Measurements from ENCODE around the gene CKMT1B. TPM values are rescaled to one million over a fixed set of nuclear protein-coding genes. Genes with fewer than 3 reads are reported as not detected.
"Not testable (repeated sequence)": the region's sequence is repeated elsewhere in the genome, so short reads cannot be mapped to it uniquely, and the experiment has no call there.

CKMT1B gene
- total and polyA plus RNA-seq, 8 donors, result 0.10 to 11.3 (median 0.51) TPM; not detected in 1

DNA sequence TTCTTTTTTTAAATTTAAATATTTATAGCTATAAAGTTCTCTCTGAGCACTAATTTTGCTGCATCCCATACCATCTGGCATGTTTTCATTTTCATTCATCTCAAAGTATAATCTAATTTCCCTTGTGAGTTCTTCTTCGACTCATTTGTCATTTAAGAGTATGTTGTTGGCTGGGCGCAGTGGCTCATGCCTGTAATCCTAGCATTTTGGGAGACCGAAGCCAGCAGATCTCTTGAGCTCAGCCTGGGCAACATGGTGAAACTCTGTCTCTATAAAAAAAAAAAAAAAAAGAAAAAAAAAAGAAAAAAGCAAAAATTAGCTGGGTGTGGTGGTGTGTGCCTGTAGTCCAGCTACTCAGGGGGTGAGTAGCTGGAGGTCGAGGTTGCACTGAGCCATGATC lies 41.6 kb upstream of the CKMT1B start:
- Histone ChIP-seq H3K27ac (no peak overlapping the region), H3K27me3 (no peaks in the 10 kb centered on the region), H3K9me3 (peaks cover 0 to 6% of the 10 kb centered on the region in 2 donors), H3K36me3 (peaks cover 0 to 23% of the 10 kb centered on the region in 2 donors), H3K4me1 (no peaks in the 10 kb centered on the region), H3K4me3 (no peak overlapping the region)
- ATAC-seq (no peak), DNase-seq (no peak)
- TF ChIP-seq, protein P1, sequence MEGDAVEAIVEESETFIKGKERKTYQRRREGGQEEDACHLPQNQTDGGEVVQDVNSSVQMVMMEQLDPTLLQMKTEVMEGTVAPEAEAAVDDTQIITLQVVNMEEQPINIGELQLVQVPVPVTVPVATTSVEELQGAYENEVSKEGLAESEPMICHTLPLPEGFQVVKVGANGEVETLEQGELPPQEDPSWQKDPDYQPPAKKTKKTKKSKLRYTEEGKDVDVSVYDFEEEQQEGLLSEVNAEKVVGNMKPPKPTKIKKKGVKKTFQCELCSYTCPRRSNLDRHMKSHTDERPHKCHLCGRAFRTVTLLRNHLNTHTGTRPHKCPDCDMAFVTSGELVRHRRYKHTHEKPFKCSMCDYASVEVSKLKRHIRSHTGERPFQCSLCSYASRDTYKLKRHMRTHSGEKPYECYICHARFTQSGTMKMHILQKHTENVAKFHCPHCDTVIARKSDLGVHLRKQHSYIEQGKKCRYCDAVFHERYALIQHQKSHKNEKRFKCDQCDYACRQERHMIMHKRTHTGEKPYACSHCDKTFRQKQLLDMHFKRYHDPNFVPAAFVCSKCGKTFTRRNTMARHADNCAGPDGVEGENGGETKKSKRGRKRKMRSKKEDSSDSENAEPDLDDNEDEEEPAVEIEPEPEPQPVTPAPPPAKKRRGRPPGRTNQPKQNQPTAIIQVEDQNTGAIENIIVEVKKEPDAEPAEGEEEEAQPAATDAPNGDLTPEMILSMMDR (IDR thresholded peaks at IDR 0.05), result no peak
- intact Hi-C loops (cut with DNase I), result no loop called here

DNA sequence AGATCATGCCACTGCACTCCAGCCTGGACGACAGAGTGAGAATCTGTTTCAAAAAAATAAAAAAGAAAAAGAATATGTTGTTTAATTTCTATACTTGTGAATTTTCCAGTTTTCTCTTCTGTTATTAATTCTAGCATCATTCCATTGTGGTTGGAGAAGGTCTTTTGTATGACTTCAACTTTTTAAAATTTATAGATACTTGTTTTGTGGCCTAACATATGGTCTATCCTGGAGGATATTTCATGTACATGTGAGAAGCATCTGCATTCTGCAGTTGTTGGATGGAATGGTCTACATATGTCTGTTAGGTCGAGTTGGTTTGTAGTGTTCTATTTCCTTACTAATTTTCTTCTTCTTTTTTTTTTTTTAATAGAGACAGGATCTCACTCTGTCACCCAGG lies 40.8 kb upstream of the CKMT1B start:
- no peaks in the 10 kb centered on the region for H3K27me3 ChIP-seq
- no peaks in the 10 kb centered on the region for H3K4me1 ChIP-seq
- ATAC-seq (no peak), DNase-seq (no peak)
- intact Hi-C loops (cut with DNase I), result no loop called here
- TF ChIP-seq, protein P1 (IDR thresholded peaks at IDR 0.05), result no peak
- H3K9me3 ChIP-seq, result peaks cover 0 to under 1% of the 10 kb centered on the region in 2 donors
- H3K27ac ChIP-seq, result no peak overlapping the region
- H3K4me3 ChIP-seq, result no peak overlapping the region
- peaks cover 0 to 24% of the 10 kb centered on the region in 2 donors for H3K36me3 ChIP-seq

DNA sequence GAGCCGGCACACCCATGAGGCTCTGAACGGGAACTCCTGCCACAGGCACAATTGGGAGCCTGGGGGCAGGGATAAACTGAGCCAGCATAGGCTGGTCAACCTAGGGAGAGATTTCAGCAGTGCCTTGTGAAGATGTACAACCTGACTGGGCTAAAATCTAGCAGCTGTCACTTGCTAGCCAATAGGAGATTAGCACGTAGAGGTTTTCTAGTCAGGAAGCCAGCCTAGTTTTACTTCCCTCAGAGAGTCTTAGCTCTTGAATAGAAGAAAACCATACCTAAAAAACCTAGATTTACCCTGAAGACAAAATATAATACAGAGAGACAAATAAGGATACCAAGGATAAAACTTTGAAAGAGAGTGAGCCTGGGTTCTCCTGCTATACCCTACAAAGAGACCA lies 31.1 kb upstream of the CKMT1B start:
- H3K9me3 ChIP-seq, ATAC-seq, H3K4me1 ChIP-seq: not testable (repeated sequence)

DNA sequence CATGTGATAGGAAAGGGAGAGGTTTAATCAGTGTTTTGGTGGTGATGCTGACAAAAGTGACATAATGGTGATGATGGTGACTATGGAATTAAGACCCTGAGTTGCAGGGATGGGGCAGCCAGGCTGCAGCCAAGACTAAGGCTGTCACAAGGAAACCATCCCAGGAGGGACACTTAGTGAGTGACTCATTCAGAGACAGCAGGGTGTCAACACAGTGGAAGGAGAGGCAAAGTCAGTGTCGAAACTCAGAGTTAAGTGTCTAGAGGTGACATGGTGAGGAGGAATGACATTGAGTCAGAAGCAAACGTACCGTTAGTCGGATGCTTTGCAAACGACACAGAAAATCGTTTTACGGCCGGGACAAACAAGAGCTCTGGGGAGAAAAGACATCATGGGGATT lies 30.0 kb upstream of the CKMT1B start:
- H3K36me3 ChIP-seq; H3K27ac ChIP-seq; H3K4me3 ChIP-seq; H3K27me3 ChIP-seq; H3K9me3 ChIP-seq; DNase-seq; ATAC-seq; H3K4me1 ChIP-seq; intact Hi-C loops (cut with DNase I): not testable (repeated sequence)

More for the DNA sequence above, 31.1 kb upstream of the CKMT1B start:
- H3K36me3 ChIP-seq; H3K4me3 ChIP-seq; DNase-seq; H3K27ac ChIP-seq; intact Hi-C loops (cut with DNase I); H3K27me3 ChIP-seq: not testable (repeated sequence)

DNA sequence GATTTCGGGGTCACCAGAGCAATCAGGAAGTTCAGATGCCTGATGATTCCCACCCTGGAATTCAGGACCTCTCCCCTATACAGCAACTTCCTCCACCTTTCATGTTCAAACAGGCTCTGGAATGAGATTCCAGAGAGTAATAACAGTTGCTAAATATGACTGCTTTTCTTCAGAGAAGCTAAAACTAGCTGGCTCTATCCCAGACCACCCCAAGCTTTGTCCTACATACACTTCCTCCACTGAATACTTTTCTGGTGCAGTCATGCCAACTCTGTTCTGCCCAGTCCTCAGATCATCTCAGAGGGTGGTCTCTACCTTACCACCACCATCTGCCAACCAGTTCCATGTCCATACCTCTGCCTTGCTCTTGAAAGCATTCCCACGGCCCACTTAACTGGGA lies 27.2 kb upstream of the CKMT1B start:
- H3K27me3 ChIP-seq; H3K27ac ChIP-seq; H3K9me3 ChIP-seq; DNase-seq; H3K36me3 ChIP-seq; intact Hi-C loops (cut with DNase I); H3K4me1 ChIP-seq; H3K4me3 ChIP-seq; ATAC-seq: not testable (repeated sequence)

DNA sequence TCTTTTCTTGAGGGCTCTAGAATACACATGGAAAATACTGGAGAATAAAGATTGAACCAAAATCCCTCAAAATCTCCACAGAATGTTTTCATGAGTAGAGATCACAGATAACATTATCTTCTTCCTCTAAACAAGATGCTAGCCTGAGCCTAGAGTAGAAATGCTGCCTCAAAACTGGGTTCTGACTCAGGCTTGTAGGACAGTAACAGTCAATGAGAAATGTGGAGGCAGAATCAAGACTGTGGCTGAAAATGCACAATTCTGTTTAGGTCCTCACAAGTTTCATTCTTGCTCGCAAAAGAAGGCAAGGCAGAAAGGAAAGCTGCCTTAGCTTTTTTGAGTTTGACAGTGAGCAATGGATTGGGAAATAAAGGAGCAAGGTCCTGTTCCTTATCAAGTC lies 19.2 kb upstream of the CKMT1B start:
- H3K9me3 ChIP-seq; H3K27ac ChIP-seq; H3K27me3 ChIP-seq; intact Hi-C loops (cut with DNase I); ATAC-seq; H3K4me1 ChIP-seq; H3K36me3 ChIP-seq; H3K4me3 ChIP-seq; DNase-seq: not testable (repeated sequence)

DNA sequence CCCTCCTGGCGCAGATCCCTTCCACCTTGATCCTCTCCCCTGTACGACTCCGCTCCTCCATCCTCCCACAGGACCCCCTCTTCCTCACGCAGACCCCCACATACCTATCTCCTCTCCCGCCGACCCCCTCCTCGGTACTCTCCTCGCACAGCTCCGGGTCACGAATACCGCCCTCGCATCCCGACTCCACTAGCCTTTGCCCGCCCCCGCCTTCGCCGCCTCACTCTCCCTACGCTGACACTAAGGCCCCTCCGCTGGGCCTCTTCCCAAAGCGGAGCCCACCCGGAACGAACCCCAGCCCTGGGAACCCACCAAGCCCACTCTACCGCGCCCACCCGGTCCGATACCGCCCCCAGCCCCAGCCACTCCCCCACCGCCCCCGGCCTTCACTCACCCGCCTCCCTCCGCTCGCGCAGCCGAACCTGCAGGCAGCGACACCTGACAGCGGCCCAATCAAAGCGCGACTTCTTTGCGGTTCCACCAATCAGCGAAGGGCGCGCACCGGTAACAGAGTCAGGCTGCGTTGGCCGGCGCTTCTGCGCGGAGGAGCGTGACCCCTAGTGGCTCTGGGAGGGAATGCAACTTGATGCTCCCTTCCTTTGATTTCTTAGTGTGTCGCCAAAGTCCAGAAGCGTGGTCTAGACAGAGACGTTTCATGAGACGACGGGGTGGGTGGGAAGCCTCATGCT lies 3.9 kb upstream of the CKMT1B start, which contains the start of gene PPIP5K1:
PPIP5K1 (minus strand) TSS at position 431 of the 689 bp plus-strand sequence. CDS start 5,704 bp downstream, outside the sequence.
- H3K4me1 ChIP-seq; H3K9me3 ChIP-seq; intact Hi-C loops (cut with DNase I); DNase-seq; H3K27me3 ChIP-seq; H3K4me3 ChIP-seq; H3K36me3 ChIP-seq; H3K27ac ChIP-seq: not testable (repeated sequence)
- ATAC-seq, result peak; percentile 94

DNA sequence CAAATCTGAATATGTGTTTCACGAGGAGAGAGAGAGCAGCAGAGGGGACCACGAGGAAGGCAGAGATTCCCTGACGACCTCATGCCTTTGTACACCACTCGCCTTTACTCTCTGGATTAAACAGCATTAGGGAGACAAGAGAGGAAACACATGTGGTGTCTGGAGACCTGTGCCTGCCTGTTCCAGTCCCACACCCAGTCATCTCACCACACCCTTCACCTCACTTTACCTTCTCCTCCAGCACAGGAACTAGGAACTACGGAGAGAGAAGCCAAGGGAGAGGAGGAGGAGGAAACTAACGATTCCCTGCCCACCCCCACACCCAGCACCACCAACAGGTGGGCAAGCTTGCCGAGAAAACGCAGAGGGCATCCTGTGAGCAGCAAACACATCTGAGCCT lies 986 bp upstream of the CKMT1B start:
- peak; percentile 5 for ATAC-seq
- DNase-seq; H3K4me3 ChIP-seq; H3K4me1 ChIP-seq; H3K9me3 ChIP-seq; H3K27ac ChIP-seq; H3K36me3 ChIP-seq; H3K27me3 ChIP-seq; intact Hi-C loops (cut with DNase I): not testable (repeated sequence)

DNA sequence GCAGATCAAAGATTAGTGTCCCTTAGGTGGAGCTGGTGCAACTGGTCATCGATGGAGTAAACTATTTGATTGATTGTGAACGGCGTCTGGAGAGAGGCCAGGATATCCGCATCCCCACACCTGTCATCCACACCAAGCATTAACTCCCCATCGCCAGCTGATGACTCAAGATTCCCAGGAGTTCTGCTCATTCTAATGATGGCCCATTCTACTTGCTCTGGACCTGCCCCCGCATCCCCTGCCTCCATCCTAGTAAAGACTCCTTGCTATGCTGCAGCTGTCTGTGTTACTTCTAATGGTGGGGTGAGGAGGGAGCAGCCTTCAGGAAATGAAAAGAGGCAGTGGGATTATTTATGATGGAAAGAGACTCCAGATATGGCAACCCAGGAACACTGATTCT lies 5.3 kb downstream of the CKMT1B start:
- H3K27ac ChIP-seq; H3K4me1 ChIP-seq; intact Hi-C loops (cut with DNase I); ATAC-seq; H3K36me3 ChIP-seq; DNase-seq; H3K4me3 ChIP-seq; H3K9me3 ChIP-seq: not testable (repeated sequence)
- peaks cover 0 to 16% of the 10 kb centered on the region in 2 donors for H3K27me3 ChIP-seq

DNA sequence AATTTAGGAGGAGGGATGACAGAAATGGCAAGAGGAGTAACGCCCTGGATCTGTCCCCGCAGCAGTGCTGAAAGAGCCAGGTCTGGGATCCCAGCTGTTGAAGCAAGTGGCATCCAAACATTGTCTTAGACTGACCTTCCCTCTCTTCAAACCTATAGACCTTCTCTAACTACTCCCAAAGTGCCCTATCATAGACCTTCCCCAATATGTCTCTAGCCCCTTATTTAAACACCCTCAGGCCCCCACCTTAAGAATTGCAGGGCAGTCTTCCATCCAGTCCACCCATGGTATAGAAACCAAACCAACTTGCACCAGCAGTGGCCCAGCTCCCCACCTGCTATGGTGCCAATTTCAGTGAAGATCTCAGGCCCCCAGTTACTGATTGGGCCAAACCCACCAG lies 6.4 kb downstream of the CKMT1B start:
- H3K27ac ChIP-seq; H3K4me1 ChIP-seq; H3K9me3 ChIP-seq; DNase-seq; H3K4me3 ChIP-seq; H3K36me3 ChIP-seq; intact Hi-C loops (cut with DNase I); ATAC-seq: not testable (repeated sequence)
- peaks cover 0 to 16% of the 10 kb centered on the region in 2 donors for H3K27me3 ChIP-seq

DNA sequence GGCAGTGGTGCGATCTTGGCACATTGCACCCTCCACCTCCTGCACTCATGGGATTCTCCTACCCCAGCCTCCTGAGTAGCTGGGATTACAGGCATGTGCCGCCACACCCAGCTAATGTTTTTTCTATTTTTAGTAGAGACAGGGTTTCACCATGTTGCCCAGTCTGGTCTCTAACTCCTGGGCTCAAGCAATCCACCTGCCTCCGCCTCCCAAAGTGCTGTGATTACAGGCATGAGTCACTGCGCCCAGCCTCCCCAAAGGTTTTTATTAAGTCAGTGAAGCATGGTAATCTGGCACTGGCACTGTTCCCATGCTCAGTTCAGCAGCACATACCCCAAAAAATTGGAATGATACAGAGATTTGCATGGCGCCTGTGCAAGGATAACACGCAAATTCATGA lies 8.4 kb downstream of the CKMT1B start:
- H3K4me3 ChIP-seq; DNase-seq; H3K36me3 ChIP-seq; intact Hi-C loops (cut with DNase I); H3K27ac ChIP-seq; H3K4me1 ChIP-seq; H3K9me3 ChIP-seq; ATAC-seq: not testable (repeated sequence)
- peaks cover 0 to 16% of the 10 kb centered on the region in 2 donors for H3K27me3 ChIP-seq

DNA sequence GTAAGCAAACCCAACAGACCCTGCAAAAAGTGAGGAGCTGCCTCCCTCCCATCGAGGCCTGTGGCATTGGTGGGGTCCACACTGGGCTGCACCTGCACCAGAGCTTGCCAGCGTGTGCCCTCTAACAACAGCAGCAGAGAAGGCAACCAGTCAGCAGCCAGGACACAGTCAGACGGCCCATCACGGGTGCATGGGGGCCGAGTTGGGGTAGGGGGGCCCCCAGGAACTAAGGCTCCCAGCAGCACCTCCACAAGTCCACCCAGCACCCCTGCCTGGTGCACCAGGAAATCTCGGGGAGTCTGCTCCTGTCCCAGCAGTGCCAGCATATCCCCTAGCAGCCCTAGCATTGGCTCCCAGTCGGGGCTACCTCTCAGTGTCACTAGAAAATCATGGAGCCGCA lies 23.9 kb downstream of the CKMT1B start:
- DNase-seq; intact Hi-C loops (cut with DNase I); H3K27me3 ChIP-seq; ATAC-seq; H3K27ac ChIP-seq; H3K4me1 ChIP-seq; H3K36me3 ChIP-seq; H3K4me3 ChIP-seq; H3K9me3 ChIP-seq: not testable (repeated sequence)
